Activated CD8-positive, alpha-beta T cell treated with anti-CD3 and anti-CD28 coated beads for 36 hours (primary cell): ENCODE results near the gene SEMA4C. TPM values are rescaled to one million over a fixed set of nuclear protein-coding genes. Genes with fewer than 3 reads are reported as not detected.
A peak's percentile ranks its signal among the peaks of the same experiment; 100 is the strongest.

Source experiments
- ATAC-seq: fragments of 200-7000 bp; cut with Tn5 transposase; one replicate; pipeline ENCODE4 v1.10.0; 2021; ENCODE audit warnings: mild to moderate bottlenecking, moderate library complexity
- CTCF ChIA-PET: fragments of 350-600 bp; sonication (Branson Sonifier 250); formaldehyde crosslinking; loops from one replicate; lab custom pipeline; 2021; ENCODE audit warnings: antibody characterized with exemption; lab: Charles Lee
- POLR2A ChIA-PET: fragments of 350-600 bp; sonication (Branson Sonifier 250); formaldehyde crosslinking; loops from one replicate; lab custom pipeline; 2021; ENCODE audit warnings: antibody characterized with exemption; lab: Charles Lee
- DNase-seq: peaks from one replicate; pipeline ENCODE4 v3.0.0-alpha.2; 2020
- H3K27ac Mint-ChIP-seq: one replicate; pipeline ENCODE4 v1.8.0; 2021; ENCODE audit warnings: mild to moderate bottlenecking, mixed read lengths
- H3K27me3 Mint-ChIP-seq: one replicate; pipeline ENCODE4 v1.8.0; 2021; ENCODE audit warnings: mixed read lengths
- H3K36me3 Mint-ChIP-seq: one replicate; pipeline ENCODE4 v1.8.0; 2021; ENCODE audit warnings: low read depth, mixed read lengths
- H3K4me1 Mint-ChIP-seq: one replicate; pipeline ENCODE4 v1.8.0; 2021; ENCODE audit warnings: low read depth, mixed read lengths
- H3K4me3 Mint-ChIP-seq: one replicate; pipeline ENCODE4 v1.8.0; 2021; ENCODE audit warnings: mild to moderate bottlenecking, moderate library complexity, mixed read lengths
- H3K9me3 Mint-ChIP-seq: one replicate; pipeline ENCODE4 v1.8.0; 2021; ENCODE audit warnings: mixed read lengths
- intact Hi-C: fragments of 100-400 bp; cut with micrococcal nuclease; formaldehyde crosslinking; loops from one replicate; pipeline ENCODE4 v1.10.0; 2022
- total RNA-seq, 2 experiments: library from RNA; stranded (reverse); gene quantifications; one replicate each; pipeline ENCODE4 v1.2.3, GENCODE V29; 2021
- TF ChIP-seq, protein P1 (sequence below): fragments of 200-600 bp; IDR thresholded peaks from one replicate; pipeline ENCODE4 v1.8.0; 2022; ENCODE audit warnings: antibody characterized with exemption, mild to moderate bottlenecking

Gene SEMA4C
- total RNA-seq, 2 experiments from 2014 or later, result 10.4 to 12.4 TPM

DNA sequence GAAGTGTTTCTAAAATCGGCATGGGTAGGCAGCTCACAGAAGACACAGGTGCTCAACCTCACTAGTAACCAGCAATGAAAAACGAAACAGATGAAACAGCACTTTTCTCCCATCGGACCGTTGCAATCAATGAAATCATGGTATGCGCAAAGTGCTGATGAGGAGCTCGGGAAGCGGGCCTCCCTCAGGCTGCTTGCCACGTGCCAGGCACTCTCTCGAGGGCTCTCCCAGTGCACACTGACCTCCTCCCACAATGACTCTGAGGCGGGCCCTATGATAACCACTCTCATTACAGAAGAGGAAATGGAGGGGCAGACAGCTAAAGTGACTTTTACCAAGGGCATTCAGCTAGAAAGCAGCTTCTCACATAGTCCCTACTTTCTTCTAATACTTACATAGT lies 22.3 kb downstream of the SEMA4C start:
- TF ChIP-seq, protein P1, sequence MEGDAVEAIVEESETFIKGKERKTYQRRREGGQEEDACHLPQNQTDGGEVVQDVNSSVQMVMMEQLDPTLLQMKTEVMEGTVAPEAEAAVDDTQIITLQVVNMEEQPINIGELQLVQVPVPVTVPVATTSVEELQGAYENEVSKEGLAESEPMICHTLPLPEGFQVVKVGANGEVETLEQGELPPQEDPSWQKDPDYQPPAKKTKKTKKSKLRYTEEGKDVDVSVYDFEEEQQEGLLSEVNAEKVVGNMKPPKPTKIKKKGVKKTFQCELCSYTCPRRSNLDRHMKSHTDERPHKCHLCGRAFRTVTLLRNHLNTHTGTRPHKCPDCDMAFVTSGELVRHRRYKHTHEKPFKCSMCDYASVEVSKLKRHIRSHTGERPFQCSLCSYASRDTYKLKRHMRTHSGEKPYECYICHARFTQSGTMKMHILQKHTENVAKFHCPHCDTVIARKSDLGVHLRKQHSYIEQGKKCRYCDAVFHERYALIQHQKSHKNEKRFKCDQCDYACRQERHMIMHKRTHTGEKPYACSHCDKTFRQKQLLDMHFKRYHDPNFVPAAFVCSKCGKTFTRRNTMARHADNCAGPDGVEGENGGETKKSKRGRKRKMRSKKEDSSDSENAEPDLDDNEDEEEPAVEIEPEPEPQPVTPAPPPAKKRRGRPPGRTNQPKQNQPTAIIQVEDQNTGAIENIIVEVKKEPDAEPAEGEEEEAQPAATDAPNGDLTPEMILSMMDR, result no peak
- POLR2A ChIA-PET, result interaction anchor here (0.9 to 1.5 kb wide), 3 partner anchors 9 to 13 kb away, joined by 3 to 7 read pairs (median 4); partner anchors contain the start of gene ANKRD39
- peaks cover 11% of the 10 kb centered on the region for H3K36me3 Mint-ChIP-seq

DNA sequence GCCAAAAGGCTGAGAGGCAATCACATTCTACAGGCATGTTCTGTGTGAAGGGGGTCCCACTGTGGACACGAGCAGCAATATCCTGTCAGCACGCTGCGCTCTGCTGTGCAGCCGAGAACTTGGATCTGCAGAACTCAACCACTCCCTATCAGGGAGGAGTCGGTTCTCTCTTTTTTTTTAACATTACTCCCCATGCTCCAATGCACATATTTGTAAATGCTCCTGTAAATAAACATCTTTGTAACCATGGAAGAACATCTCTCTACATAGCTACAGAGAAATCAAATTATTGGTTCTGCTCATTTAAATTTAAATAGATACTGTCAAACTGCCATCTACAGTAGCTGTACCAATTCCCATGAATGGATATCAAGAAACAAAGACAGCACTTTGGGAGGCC lies 23.1 kb downstream of the SEMA4C start:
- no peaks in the 10 kb centered on the region for H3K27me3 Mint-ChIP-seq
- DNase-seq, result no peak
- ATAC-seq, result no peak
- no peaks in the 10 kb centered on the region for H3K4me1 Mint-ChIP-seq
- no peaks in the 10 kb centered on the region for H3K9me3 Mint-ChIP-seq
- H3K4me3 Mint-ChIP-seq, result no peak overlapping the region
- peaks cover 8% of the 10 kb centered on the region for H3K36me3 Mint-ChIP-seq
- no peak overlapping the region for H3K27ac Mint-ChIP-seq
- CTCF ChIA-PET, result interaction anchor here (1.3 to 4.3 kb wide), 3 partner anchors 11 to 104 kb away, joined by 3 to 18 read pairs (median 5); partner anchors contain the start of gene ANKRD39
- POLR2A ChIA-PET, result interaction anchor here (0.9 to 1.5 kb wide), 2 partner anchors 10 to 12 kb away, joined by 3 to 7 read pairs; partner anchors contain the start of gene ANKRD39
- intact Hi-C loops, result no loop called here
- TF ChIP-seq, protein P1, result no peak

More for the DNA sequence above, 22.3 kb downstream of the SEMA4C start:
- ATAC-seq, result no peak
- DNase-seq, result no peak
- Mint-ChIP-seq H3K27ac (no peak overlapping the region), H3K9me3 (no peaks in the 10 kb centered on the region), H3K4me3 (no peak overlapping the region), H3K4me1 (no peaks in the 10 kb centered on the region), H3K27me3 (no peaks in the 10 kb centered on the region)
- intact Hi-C loops, result no loop called here
- CTCF ChIA-PET, result interaction anchor here (1.3 to 4.3 kb wide), 3 partner anchors 10 to 104 kb away, joined by 3 to 18 read pairs (median 5); partner anchors contain the start of gene ANKRD39

DNA sequence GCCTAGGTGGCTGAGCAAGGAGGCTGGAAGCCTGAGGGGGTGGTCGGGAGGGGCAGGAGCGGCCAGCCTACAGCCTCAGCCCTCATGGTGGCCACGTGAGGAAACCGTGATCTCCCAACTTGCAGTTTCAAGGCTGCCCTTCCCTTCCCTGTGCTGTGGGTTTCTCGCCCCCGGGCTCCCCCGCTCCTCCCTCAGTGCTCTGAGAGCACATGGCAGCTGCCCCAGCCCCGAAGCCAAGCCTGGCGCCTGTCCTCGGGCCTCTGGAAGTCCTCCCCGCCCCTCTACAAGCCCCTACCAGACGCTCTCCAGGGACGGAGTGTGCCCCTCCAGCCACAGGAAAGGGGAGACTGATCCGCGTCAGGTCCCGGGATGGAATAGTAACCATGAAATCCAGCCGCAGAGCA lies 25.5 kb downstream of the SEMA4C start:
- CTCF ChIA-PET, result interaction anchor here (1.4 to 4.0 kb wide), 3 partner anchors 8 to 12 kb away, joined by 3 to 29 read pairs (median 4); partner anchors contain the start of gene ANKRD39

DNA sequence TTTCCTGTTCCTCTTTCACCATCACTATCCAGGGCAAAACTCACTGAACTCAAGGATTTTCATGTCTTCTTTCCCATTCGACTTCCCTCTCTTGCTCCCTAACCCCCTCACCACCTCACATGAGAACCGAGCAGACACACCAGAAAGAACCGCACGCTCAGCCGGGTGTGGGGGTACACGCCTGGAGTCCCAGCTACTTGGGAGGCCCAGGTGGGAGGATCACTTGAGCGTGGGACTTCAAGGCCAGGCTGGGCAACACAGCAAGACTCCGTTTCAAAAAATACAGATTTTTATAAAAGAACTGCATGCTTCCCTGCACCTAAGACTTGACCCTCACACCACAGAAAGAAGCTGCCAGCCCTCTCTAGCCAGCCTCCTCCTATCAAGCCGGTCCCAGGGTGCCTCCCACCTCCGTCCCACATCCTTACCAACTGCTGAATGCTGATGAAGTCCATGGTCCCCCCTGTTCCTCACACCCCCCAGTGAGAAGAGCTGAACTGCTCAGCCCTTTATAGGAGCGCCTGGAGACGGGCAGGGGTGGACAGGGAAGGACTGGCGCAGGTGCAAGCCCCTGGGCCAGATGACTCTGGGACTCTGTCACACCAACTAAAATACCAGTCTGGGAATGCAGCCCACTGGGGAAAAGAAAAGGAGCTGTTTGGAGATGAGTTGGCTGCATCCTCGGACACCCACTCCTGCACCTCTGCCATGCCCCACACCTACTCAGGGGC lies 26.2 kb downstream of the SEMA4C start, which contains the start of gene ANKRD23:
Gene ANKRD23 (minus strand): TSS at position 484 of the 731 bp plus-strand sequence. CDS start 29 bp downstream, at position 455.
- H3K36me3 Mint-ChIP-seq, result peaks cover 6% of the 10 kb centered on the region
- CTCF ChIA-PET, result interaction anchor here (1.0 to 4.0 kb wide), 5 partner anchors 9 to 95 kb away, joined by 3 to 29 read pairs (median 3); partner anchors contain the start of genes ANKRD39 and CNNM3
- H3K27me3 Mint-ChIP-seq, result no peaks in the 10 kb centered on the region
- intact Hi-C loops, result no loop called here
- peaks cover 17% of the 10 kb centered on the region for H3K4me1 Mint-ChIP-seq
- ATAC-seq (no peak), DNase-seq (no peak)
- TF ChIP-seq, protein P1, result no peak
- no peak within 1 kb of the TSS for H3K4me3 Mint-ChIP-seq
- peak within 1 kb of the TSS; percentile 14 for H3K27ac Mint-ChIP-seq
- H3K9me3 Mint-ChIP-seq, result no peaks in the 10 kb centered on the region
- POLR2A ChIA-PET, result interaction anchor here (1.0 to 3.6 kb wide), 3 partner anchors 9 to 13 kb away, joined by 3 to 20 read pairs (median 3); partner anchors contain the start of gene ANKRD39

More for the DNA sequence above, 25.5 kb downstream of the SEMA4C start:
- H3K27ac Mint-ChIP-seq, result no peak overlapping the region
- H3K4me1 Mint-ChIP-seq, result peaks cover 11% of the 10 kb centered on the region
- intact Hi-C loops, result no loop called here
- POLR2A ChIA-PET, result interaction anchor here (0.7 to 3.6 kb wide), 2 partner anchors 12 to 26 kb away, joined by 3 to 20 read pairs; partner anchors contain the start of gene ANKRD39
- H3K9me3 Mint-ChIP-seq, result no peaks in the 10 kb centered on the region
- no peak for DNase-seq
- H3K4me3 Mint-ChIP-seq, result no peak overlapping the region
- no peaks in the 10 kb centered on the region for H3K27me3 Mint-ChIP-seq
- peaks cover 4% of the 10 kb centered on the region for H3K36me3 Mint-ChIP-seq
- no peak for ATAC-seq
- TF ChIP-seq, protein P1, result no peak
